DMS53 treated with DMSO at 0.1 percent for 48 hours (cell line): ENCODE data around the gene DNMBP.
"Not testable (repeated sequence)": the region's sequence is repeated elsewhere in the genome, so short reads cannot be mapped to it uniquely, and the experiment has no call there.

ENCODE experiments used
- DNase-seq: peaks from one replicate; lab custom pipeline; 2025; ENCODE audit not compliant: unreplicated experiment; lab: John Stamatoyannopoulos, UW

DNMBP gene

GRCh38 chr10:99985637-99986036 is 24.1 kb downstream of the DNMBP start:
- not testable (repeated sequence) for DNase-seq

GRCh38 chr10:99984211-99985034 is 25.3 kb downstream of the DNMBP start:
- no peak for DNase-seq

- DNase-seq = no peak
These were observed 26.3 kb downstream of the DNMBP start for GRCh38 chr10:99983280-99983988.

GRCh38 chr10:99982728-99983127 is 27.0 kb downstream of the DNMBP start:
- DNase-seq = no peak

GRCh38 chr10:99981581-99982199 is 28.1 kb downstream of the DNMBP start:
- DNase-seq = no peak

GRCh38 chr10:99979066-99979685 is 30.6 kb downstream of the DNMBP start:
- no peak for DNase-seq

GRCh38 chr10:99977916-99978315 is 31.8 kb downstream of the DNMBP start:
- no peak for DNase-seq

GRCh38 chr10:99976886-99977665 is 32.7 kb downstream of the DNMBP start:
- DNase-seq = no peak

- DNase-seq = no peak
These were observed 33.6 kb downstream of the DNMBP start for GRCh38 chr10:99975942-99976809.

GRCh38 chr10:99975106-99975829 is 34.5 kb downstream of the DNMBP start:
- DNase-seq = no peak

GRCh38 chr10:99973190-99973589 is 36.6 kb downstream of the DNMBP start:
- no peak for DNase-seq

GRCh38 chr10:99967961-99968360 is 41.8 kb downstream of the DNMBP start:
- DNase-seq = no peak

- no peak for DNase-seq
These were observed 43.4 kb downstream of the DNMBP start for GRCh38 chr10:99966306-99966705.

- DNase-seq = no peak
These were observed 44.0 kb downstream of the DNMBP start for GRCh38 chr10:99965700-99966099.

GRCh38 chr10:99964791-99965190 is 45.0 kb downstream of the DNMBP start:
- no peak for DNase-seq

GRCh38 chr10:99963467-99964165 is 46.1 kb downstream of the DNMBP start:
- not testable (repeated sequence) for DNase-seq

GRCh38 chr10:99958806-99959205 is 50.9 kb downstream of the DNMBP start:
- DNase-seq = no peak

- DNase-seq = no peak
These were observed 51.4 kb downstream of the DNMBP start for GRCh38 chr10:99958302-99958701.
